AG04450 (cell line): ENCODE measurements around the gene CCDC127. TPM values are rescaled to one million over a fixed set of nuclear protein-coding genes. Genes with fewer than 3 reads are reported as not detected.
"Not testable (repeated sequence)": the region's sequence is repeated elsewhere in the genome, so short reads cannot be mapped to it uniquely, and the experiment has no call there.

ENCODE experiments used
- CTCF ChIA-PET: fragments of 300-600, 350-600 bp; formaldehyde crosslinking; extraction: SDS; loops from one replicate; lab custom pipeline; 2022; ENCODE audit warnings: antibody characterized with exemption, inconsistent platforms; lab: Charles Lee
- POLR2A ChIA-PET: fragments of 350-600 bp; formaldehyde crosslinking; extraction: SDS; loops from one replicate; lab custom pipeline; 2021; ENCODE audit warnings: antibody characterized with exemption, inconsistent platforms; lab: Yijun Ruan, JAX
- DNase-seq: peaks from one replicate; pipeline ENCODE4 v3.0.0-alpha.2; 2011; ENCODE audit warnings: low read depth, low spot score
- H3K27ac ChIP-seq: one replicate; pipeline ENCODE4 v1.5.1; 2012; ENCODE audit warnings: low read depth, low read length, control low read depth
- H3K27me3 ChIP-seq: one replicate; pipeline ENCODE4 v1.6.0; 2012; ENCODE audit warnings: low read length; ENCODE audit not compliant: control insufficient read depth, insufficient read depth
- H3K4me3 ChIP-seq: 2 replicates; pipeline ENCODE4 v1.5.1; 2011; ENCODE audit warnings: mild to moderate bottlenecking, low read depth, low read length, control low read depth
- H3K9me3 ChIP-seq: 2 replicates; pipeline ENCODE4 v1.5.1; 2012; ENCODE audit warnings: low read length; ENCODE audit not compliant: control insufficient read depth, insufficient read depth
- CTCF ChIP-seq: IDR thresholded peaks from 2 replicates; pipeline ENCODE4 v1.5.1; 2011; ENCODE audit warnings: low read depth, low read length, control low read depth, inconsistent platforms
- polyA plus RNA-seq: library from polyadenylated mRNA; depleted of rRNA; stranded (reverse); fragments of >200 nt; gene quantifications from 2 replicates; pipeline ENCODE4 v1.2.3, GENCODE V29; 2011

CCDC127 gene
- polyA plus RNA-seq, 1 experiment: 6.6 TPM

GRCh38 chr5:167511-167910 lies 50.4 kb downstream of the CCDC127 start:
- TF ChIP-seq CTCF: no peak
- DNase-seq: no peak
- ChIA-PET POLR2A (no interaction called here), CTCF (interaction anchor here (3.5 kb wide), 1 partner anchor 22 kb away, joined by 13 read pairs; no protein-coding TSS in a partner anchor)
- Histone ChIP-seq H3K4me3 (no peak overlapping the region), H3K27ac (no peak overlapping the region), H3K27me3 (no peaks in the 10 kb centered on the region), H3K9me3 (no peaks in the 10 kb centered on the region; the same call in 1 of the 2 replicates)

- peaks cover 3% of the 10 kb centered on the region for H3K27me3 ChIP-seq
- CTCF ChIA-PET: interaction anchor here (3.5 kb wide), 1 partner anchor 22 kb away, joined by 13 read pairs; no protein-coding TSS in a partner anchor
- DNase-seq: no peak
- no peak overlapping the region for H3K27ac ChIP-seq
- H3K9me3 ChIP-seq: no peaks in the 10 kb centered on the region; the same call in 1 of the 2 replicates
- H3K4me3 ChIP-seq: no peak overlapping the region
- no peak for TF ChIP-seq CTCF
- POLR2A ChIA-PET: no interaction called here
These were observed 51.2 kb downstream of the CCDC127 start for GRCh38 chr5:166441-167372.

GRCh38 chr5:164783-165182 lies 53.2 kb downstream of the CCDC127 start:
- H3K27me3 ChIP-seq, H3K27ac ChIP-seq, H3K4me3 ChIP-seq, POLR2A ChIA-PET, H3K9me3 ChIP-seq, CTCF ChIA-PET, DNase-seq: not testable (repeated sequence)

- H3K9me3 ChIP-seq: no peaks in the 10 kb centered on the region; the same call in 1 of the 2 replicates
- no peak for TF ChIP-seq CTCF
- H3K27ac ChIP-seq: no peak overlapping the region
- DNase-seq: no peak
- CTCF ChIA-PET: no interaction called here
- POLR2A ChIA-PET: no interaction called here
- H3K4me3 ChIP-seq: no peak overlapping the region
- peaks cover 3% of the 10 kb centered on the region for H3K27me3 ChIP-seq
These were observed 53.7 kb downstream of the CCDC127 start for GRCh38 chr5:164244-164643.

- DNase-seq: no peak
These were observed 54.1 kb downstream of the CCDC127 start for GRCh38 chr5:163841-164240.

More at GRCh38 chr5:163841-164240, 54.1 kb downstream of the CCDC127 start:
- ChIA-PET POLR2A (no interaction called here), CTCF (no interaction called here)
- Histone ChIP-seq H3K27ac (no peak overlapping the region), H3K9me3 (no peaks in the 10 kb centered on the region; the same call in 1 of the 2 replicates), H3K27me3 (peaks cover 3% of the 10 kb centered on the region), H3K4me3 (no peak overlapping the region)
- no peak for TF ChIP-seq CTCF
